OCI-LY1 (cell line): Measurements from ENCODE around the gene NCKAP1.

Source experiments
- H2AFZ ChIP-seq: fragments of 200-600 bp; sonication (generic), shearing (Covaris generic); 2 replicates; pipeline ENCODE4 v1.6.0; 2014; ENCODE audit warnings: antibody characterized with exemption, mild to moderate bottlenecking, low read length
- H3F3A ChIP-seq: fragments of 200-600 bp; sonication (generic), shearing (Covaris generic); 2 replicates; pipeline ENCODE4 v1.6.0; 2014; ENCODE audit warnings: mild to moderate bottlenecking, antibody characterized with exemption, low read length, moderate library complexity; ENCODE audit not compliant: insufficient read depth
- H3K27ac ChIP-seq: fragments of 200-600 bp; sonication (generic); 2 replicates; pipeline ENCODE4 v1.5.1; 2014; ENCODE audit warnings: low read length, mixed run types, mild to moderate bottlenecking, low read depth; ENCODE audit not compliant: poor library complexity, severe bottlenecking
- H3K27me3 ChIP-seq: fragments of 200-600 bp; sonication (generic); 2 replicates; pipeline ENCODE4 v1.6.0; 2014; ENCODE audit warnings: antibody characterized with exemption, mild to moderate bottlenecking, low read length, moderate library complexity; ENCODE audit not compliant: insufficient read depth
- H3K36me3 ChIP-seq: fragments of 200-600 bp; sonication (generic); 2 replicates; pipeline ENCODE4 v1.6.1; 2014; ENCODE audit warnings: mild to moderate bottlenecking, antibody characterized with exemption, low read length, moderate library complexity, mixed read lengths; ENCODE audit not compliant: insufficient read depth
- H3K4me1 ChIP-seq: fragments of 200-600 bp; sonication (generic); 2 replicates; pipeline ENCODE4 v1.5.1; 2014; ENCODE audit warnings: mild to moderate bottlenecking, low read length, moderate library complexity; ENCODE audit not compliant: insufficient read depth, severe bottlenecking
- H3K4me2 ChIP-seq: fragments of 200-600 bp; sonication (generic), shearing (Covaris generic); 2 replicates; pipeline ENCODE4 v1.6.1; 2014; ENCODE audit warnings: low read length
- H3K4me3 ChIP-seq: fragments of 200-600 bp; sonication (generic); 2 replicates; pipeline ENCODE4 v1.5.1; 2014; ENCODE audit warnings: low read length, low read depth, mild to moderate bottlenecking, mixed read lengths; ENCODE audit not compliant: poor library complexity, severe bottlenecking
- H3K79me2 ChIP-seq: fragments of 200-600 bp; shearing (Covaris generic); 2 replicates; pipeline ENCODE4 v1.6.1; 2016; ENCODE audit warnings: mixed run types, low read length, mixed read lengths; ENCODE audit not compliant: insufficient read depth
- H3K9ac ChIP-seq: fragments of 200-600 bp; sonication (generic), shearing (Covaris generic); 2 replicates; pipeline ENCODE4 v1.6.1; 2014; ENCODE audit warnings: mild to moderate bottlenecking, low read length, mixed read lengths
- H3K9me2 ChIP-seq: fragments of 200-600 bp; sonication (generic), shearing (Covaris generic); 2 replicates; pipeline ENCODE4 v1.6.1; 2014; ENCODE audit warnings: low read depth, mild to moderate bottlenecking, low read length, mixed read lengths
- H3K9me3 ChIP-seq: fragments of 200-600 bp; shearing (Covaris generic); 2 replicates; pipeline ENCODE4 v1.6.1; 2014; ENCODE audit warnings: low read length, mixed read lengths
- H4K20me1 ChIP-seq: fragments of 200-600 bp; sonication (generic), shearing (Covaris generic); 2 replicates; pipeline ENCODE4 v1.6.0; 2016; ENCODE audit warnings: mild to moderate bottlenecking, low read length; ENCODE audit not compliant: insufficient read depth
- CTCF ChIP-seq: fragments of 200-600 bp; sonication (generic), shearing (Covaris generic); IDR thresholded peaks from 2 replicates; pipeline ENCODE4 v1.5.1; 2017; ENCODE audit warnings: mild to moderate bottlenecking, antibody characterized with exemption, low read length, moderate library complexity, mixed read lengths
- EZH2 ChIP-seq: fragments of 200-600 bp; sonication (generic), shearing (Covaris generic); IDR thresholded peaks from 2 replicates; pipeline ENCODE4 v1.8.0; 2017; ENCODE audit warnings: borderline replicate concordance, mixed run types, mild to moderate bottlenecking, antibody characterized with exemption, low read length, moderate library complexity, mixed read lengths

NCKAP1 gene

GRCh38 chr2:182951948-182952663, 86.2 kb downstream of the NCKAP1 start:
- Histone ChIP-seq H3K4me3 (no peak overlapping the region), H3K9me2 (no peaks in the 10 kb centered on the region), H3K36me3 (no peaks in the 10 kb centered on the region), H3K9me3 (no peaks in the 10 kb centered on the region), H3F3A (no peaks in the 10 kb centered on the region), H3K9ac (no peak overlapping the region), H2AFZ (no peak overlapping the region), H3K27me3 (no peaks in the 10 kb centered on the region), H4K20me1 (no peaks in the 10 kb centered on the region), H3K79me2 (no peaks in the 10 kb centered on the region), H3K4me1 (no peaks in the 10 kb centered on the region), H3K27ac (no peak overlapping the region), H3K4me2 (no peak overlapping the region)
- TF ChIP-seq CTCF (no peak), EZH2 (no peak)

GRCh38 chr2:182950546-182950945, 87.7 kb downstream of the NCKAP1 start:
- Histone ChIP-seq H3K9me2 (no peaks in the 10 kb centered on the region), H3K9ac (no peak overlapping the region), H3F3A (no peaks in the 10 kb centered on the region), H3K4me3 (no peak overlapping the region), H3K27me3 (no peaks in the 10 kb centered on the region), H3K36me3 (no peaks in the 10 kb centered on the region), H3K4me1 (no peaks in the 10 kb centered on the region), H2AFZ (no peak overlapping the region), H4K20me1 (no peaks in the 10 kb centered on the region), H3K4me2 (no peak overlapping the region), H3K27ac (no peak overlapping the region), H3K9me3 (no peaks in the 10 kb centered on the region), H3K79me2 (no peaks in the 10 kb centered on the region)
- TF ChIP-seq CTCF: no peak
- TF ChIP-seq EZH2: no peak

GRCh38 chr2:182949572-182950189, 88.6 kb downstream of the NCKAP1 start:
- no peaks in the 10 kb centered on the region for H3K27me3 ChIP-seq
- no peak overlapping the region for H2AFZ ChIP-seq
- H3K36me3 ChIP-seq: no peaks in the 10 kb centered on the region
- H3K4me3 ChIP-seq: no peak overlapping the region
- no peaks in the 10 kb centered on the region for H3F3A ChIP-seq
- no peaks in the 10 kb centered on the region for H3K9me3 ChIP-seq
- no peaks in the 10 kb centered on the region for H4K20me1 ChIP-seq
- no peak overlapping the region for H3K9ac ChIP-seq
- no peak for TF ChIP-seq EZH2
- no peak for TF ChIP-seq CTCF
- H3K9me2 ChIP-seq: no peaks in the 10 kb centered on the region
- H3K79me2 ChIP-seq: no peaks in the 10 kb centered on the region
- H3K4me2 ChIP-seq: no peak overlapping the region
- no peak overlapping the region for H3K27ac ChIP-seq
- H3K4me1 ChIP-seq: no peaks in the 10 kb centered on the region
